PC-9 (cell line): Measurements from ENCODE around the gene SLC22A4.

Source experiments
- CTCF ChIP-seq: fragments of 200-600 bp; sonication (generic); conservative IDR thresholded peaks from 2 replicates; pipeline ENCODE4 v1.6.1; 2017; ENCODE audit warnings: mixed run types, antibody characterized with exemption, mild to moderate bottlenecking, moderate library complexity
- EZH2 ChIP-seq: fragments of 200-600 bp; sonication (generic); IDR thresholded peaks from 2 replicates; pipeline ENCODE4 v1.8.0; 2017; ENCODE audit warnings: antibody characterized with exemption, low read depth

DNA sequence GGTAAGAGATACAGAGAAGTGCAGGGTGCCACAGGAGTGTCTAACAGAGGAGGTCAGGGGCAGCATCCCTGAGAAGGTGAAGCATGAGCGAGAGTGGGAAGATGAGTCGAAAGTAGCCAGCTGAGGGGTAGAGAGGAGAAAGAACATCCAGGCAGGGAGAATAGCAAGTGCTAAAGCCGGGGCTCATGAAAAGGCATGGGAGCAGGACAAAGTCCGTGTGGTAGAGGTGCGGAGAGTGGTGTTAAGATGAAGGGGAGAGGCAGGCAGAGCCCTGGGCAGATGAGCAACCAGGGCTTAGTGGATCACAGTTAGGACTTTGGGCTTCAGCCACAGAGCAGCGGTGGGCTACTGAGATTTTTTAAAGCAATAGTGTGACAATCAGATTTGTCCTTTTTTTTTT, 85.9 kb downstream of the SLC22A4 start:
- TF ChIP-seq CTCF = no peak
- TF ChIP-seq EZH2 = no peak
